GM19240 (cell line): ENCODE measurements around the gene MOB3B.
A peak's percentile ranks its signal among the peaks of the same experiment; 100 is the strongest.

Experiments used
- DNase-seq: peaks from one replicate; pipeline ENCODE4 v3.0.0; 2011; ENCODE audit warnings: low spot score; ENCODE audit not compliant: insufficient read length

The MOB3B gene

DNA sequence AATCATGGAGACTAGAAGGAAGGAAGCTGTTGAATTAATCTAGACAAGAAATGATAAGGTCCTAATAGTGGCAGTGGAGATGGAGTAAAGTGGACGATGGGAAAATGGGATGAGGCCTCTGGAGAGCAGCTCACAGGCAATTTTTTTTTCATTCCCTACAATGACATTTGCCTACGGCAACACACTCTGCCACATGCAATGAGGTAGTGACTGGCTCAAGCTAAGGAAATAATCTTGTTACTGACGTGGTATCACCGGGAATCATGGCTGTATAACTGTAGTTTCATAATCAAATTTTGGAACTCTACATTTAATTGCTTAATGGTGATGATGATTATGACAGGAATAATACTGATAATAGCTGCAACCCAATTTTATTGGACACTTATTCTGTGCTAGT lies 12.1 kb upstream of the MOB3B start:
- no peak for DNase-seq

DNA sequence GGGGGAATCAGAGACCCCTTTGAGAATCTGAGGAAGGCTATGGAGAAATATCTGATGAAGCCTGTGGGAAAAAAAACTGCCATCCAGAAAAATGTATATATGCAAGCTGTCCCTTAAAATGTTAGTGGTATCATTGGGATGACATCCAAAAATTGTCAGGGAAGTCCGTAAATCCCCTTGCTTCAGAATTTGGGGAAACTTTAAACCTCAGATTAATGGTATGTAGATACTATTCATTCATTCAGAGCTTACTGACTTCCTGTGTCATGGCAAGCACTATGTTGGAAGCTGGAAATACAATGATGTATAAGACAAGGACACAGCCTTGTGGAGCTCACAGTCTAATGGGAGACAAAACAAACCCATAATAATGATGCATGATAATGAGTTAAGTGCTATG lies 10.9 kb upstream of the MOB3B start:
- no peak for DNase-seq

DNA sequence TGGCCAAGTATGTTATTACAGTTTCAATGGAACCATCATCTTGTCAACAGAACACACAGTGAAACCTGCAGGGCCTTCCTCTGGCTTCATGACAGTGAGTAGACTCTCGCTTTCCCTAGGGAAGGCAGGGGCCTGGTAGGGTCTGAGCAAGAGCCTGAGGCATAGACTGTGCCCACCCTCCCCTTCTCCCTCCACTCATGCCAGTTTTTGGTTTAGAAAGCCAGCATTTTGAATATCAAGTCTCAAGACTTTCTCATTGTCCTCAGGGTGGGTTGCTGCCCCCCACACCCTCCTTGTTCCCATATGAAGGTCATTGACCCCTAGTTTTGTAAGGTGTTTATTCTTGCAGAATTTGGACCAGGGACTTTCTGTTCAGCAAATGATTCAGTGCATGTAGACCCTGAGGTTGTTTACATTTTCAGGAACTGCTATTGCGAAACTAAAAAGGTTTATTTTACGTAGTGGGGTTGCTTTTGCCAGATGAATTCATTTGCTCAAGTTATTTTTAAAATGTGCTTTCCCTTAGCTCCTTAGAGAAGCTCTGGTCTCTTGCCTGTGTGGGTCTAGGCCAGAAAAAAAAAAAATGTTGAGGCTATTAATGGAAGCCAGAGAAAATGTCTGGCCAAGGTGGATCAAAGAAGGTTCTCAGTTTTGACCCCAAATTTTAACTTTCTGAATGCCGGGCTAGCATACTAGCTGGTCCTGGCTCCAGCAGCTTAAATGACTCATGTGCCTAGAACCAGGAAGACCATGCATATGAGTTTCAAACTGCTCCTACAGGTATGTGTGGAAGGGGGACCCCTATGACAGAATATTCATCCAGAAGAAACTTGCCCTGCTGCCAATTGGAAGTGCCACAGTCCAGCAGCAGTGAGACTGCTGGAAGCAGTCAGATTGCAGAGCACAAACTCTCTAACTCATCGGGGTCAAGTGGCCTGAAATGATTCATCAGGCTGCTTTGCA lies 10.1 kb upstream of the MOB3B start:
- no peak for DNase-seq

DNA sequence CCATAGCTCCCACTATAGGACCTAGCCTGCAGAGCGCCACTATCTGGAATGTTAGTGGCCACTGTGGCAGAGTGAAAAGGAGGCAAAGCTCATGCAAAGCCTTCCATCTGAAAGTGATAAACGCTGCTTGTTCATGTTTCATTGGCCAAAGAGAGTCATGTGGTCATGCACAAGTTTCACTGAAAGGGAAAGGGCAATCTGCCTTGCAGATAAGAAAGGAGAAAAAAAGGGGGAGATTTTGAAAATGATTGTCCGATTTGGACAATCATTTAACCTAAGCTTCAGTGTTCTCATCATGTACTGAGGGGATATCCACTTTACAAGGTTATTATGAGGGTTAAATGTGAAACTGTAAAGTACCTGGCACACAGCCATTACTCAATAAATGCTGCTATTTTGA lies 9.0 kb upstream of the MOB3B start:
- no peak for DNase-seq

DNA sequence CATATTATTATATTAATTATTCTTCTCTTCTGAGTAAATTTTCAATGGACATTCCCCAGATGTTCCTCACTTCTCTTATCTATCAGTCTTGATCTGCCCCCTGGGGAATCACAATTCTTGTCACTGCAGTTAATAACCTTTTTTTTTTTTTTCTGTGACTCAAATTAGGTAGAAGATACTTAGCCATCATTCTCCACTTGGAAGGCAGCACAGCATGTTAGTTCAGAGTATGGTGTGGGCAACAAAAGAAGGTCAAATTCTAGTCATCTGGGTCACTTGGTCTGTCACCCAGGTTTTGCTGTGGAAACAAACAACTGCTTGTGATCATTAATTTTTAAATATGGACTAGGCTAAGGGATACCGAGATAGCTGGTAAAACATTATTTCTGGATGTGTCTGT lies 8.1 kb upstream of the MOB3B start:
- DNase-seq, result no peak

DNA sequence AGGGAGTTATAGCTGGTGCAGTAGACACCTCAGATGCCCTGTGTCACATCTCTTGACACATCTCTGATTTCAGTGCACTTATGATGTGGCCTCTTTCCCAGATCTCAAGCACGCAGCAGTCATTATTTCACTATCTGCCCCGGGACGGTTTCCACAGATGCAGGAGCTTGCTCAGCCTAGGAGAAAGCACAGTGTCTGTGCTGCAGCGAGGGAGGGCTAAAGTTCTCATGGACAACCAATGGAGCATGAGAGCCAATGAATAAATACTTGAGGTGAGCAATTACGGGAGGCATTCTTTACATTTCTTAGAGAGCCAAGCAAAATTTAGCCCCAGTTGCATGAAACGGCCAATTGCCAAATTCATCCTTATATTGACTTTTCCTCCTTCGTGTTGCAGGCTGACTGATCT lies 7.4 kb upstream of the MOB3B start:
- no peak for DNase-seq

DNA sequence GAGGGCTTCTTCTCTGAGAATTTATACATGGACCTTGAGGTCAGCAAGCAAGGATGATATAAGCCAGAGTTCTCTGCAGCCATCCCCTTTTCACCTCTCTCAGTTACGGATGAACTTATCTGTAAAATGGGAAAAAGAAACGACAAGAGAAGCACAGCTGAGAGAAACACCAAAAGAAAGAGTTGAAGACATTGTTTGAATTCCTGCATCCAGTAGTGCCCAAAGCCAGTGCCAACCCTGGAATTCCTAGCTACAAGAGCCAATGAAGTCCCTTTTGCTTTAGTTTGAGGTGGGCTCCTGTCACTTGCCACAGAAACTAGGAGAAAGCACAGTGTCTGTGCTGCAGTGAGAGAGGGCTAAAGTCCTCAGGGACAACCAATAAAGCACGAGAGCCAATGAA lies 6.6 kb upstream of the MOB3B start:
- no peak for DNase-seq

DNA sequence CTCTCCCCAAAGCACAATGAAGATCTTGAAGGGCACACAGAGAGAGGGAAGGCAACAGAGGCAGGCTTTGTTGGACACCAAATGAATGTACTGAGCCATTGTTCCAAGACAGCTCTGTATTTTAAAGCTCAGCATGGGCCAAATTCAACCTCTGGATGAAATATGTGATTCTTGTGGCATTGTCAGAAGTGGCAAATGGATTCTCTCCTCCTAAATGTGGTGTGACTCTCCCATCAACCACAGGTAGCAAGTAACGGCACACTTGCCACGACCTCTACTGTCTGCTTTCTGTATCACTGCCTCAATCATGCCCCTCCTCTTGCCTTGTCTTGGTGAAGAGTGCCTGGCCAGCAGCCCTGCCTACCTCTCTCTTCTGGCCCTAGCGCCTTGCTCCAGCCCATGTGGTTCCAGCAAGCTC lies 6.1 kb upstream of the MOB3B start:
- DNase-seq, result no peak

DNA sequence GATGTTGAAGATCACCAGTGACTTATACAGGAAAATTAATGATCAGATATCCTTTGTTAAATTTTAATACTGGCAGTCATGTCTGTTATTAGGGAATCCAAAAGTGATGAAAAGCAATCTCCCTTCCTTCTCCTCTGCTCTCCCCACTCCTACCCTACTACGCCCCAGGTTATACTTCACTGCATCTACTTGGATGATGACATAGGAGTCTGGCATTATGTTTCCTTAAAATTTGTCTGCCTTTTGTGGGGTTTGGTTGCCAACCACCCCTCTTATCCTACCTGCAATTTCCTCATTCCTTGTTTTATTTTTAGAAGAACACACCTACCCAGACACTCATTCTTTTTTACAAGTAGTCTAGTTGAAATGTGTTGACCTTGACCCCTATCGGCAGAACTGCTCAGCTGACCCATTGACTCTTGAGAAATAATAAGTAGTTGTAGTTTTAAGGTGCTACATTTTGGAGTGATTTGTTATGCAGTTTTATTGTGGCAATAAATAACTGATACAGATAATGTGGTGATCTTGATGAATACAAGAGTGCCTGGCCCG lies 5.1 kb upstream of the MOB3B start:
- no peak for DNase-seq

DNA sequence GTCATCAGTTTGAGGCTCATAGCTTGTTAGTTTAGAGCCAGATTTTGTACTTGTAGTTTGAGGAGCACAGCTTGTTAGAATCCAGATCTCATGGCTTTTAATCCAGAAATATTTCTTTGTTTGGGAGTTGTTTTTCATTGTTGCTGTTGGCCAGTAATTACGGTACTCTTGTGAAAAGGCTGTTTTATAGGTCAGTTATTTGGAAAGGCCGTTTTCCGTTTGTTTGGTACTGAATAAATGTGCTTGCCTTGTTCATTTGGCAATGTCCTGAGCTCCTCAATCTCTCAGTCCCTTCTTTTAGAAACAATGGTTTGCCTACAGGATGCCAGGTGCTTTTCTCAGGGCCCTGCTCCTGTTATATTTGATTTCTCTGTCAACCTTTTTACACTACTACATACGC lies 4.5 kb upstream of the MOB3B start:
- no peak for DNase-seq

DNA sequence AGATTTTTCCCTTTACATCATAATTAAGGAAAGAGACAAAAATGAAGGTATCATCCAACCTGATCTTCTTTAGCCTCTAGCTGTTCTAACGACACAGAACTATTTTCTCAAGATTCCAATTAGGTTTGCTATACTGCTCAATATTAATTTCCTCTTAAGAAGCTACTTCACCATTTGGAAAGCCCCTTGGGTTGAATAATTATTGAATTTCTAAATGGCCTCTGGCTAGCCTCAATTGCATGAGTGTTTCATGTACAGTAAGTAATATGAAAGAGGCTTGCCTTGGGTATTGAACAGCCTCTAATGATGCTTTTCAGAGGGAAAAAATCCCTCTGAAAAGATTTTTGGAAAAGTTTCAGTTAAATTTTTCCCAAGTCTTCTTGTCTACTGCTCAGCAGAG lies 3.7 kb upstream of the MOB3B start:
- no peak for DNase-seq

DNA sequence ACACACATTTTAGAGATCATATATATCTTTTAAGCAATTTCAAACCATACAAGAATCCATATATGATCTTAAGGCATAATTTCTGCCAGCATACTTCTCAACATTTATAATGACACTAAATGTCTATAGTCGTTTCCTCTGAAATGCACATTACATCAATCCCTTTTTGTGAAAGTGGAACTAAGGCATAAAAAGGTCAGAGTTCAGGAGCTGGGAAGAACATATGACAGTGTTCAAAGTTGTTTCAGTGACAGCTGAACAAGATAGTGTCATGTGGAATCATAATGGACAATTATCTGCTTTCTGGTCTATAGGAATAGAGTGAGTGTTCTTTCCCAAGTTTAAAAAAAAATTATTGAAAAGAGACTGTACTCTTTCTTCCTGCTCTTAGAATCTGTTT lies 2.4 kb upstream of the MOB3B start:
- no peak for DNase-seq

DNA sequence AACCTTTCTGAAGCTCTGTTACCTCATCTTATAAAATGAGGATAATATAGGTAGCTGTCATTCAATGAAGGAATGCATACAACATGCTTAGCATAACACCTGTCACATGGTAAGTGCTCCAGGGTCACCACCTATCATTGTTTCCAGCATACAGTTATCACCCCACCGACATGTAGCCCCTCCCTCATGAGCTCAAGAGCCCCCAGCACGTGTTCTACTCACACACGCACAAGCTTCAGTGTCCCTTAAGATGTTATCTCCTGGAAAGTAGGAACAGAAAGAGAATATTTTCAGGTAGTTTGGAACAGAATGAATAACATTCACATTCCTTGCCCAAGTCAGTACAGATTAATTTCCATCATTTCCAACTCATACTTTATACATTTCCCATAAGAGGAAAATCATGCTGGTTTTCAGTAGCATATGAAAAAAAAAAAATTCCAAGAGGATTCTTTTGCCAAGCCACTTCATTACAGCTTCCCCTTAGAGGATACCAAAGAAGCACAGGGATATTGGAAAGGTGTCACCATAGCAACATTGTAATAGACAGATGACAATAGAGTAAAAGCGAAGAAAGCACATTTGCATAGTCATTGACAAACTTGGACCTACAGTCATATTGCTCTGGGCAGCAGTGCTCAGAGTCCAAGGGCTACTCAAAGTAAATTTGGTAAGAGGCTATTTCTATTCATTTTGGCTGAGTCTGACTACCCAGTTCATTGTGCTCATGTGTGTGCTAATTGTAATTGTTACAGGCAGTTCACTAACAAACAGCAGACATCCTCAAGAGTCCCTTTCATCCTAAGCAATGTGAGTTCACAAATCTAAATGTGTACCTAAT lies 1.5 kb upstream of the MOB3B start:
- no peak for DNase-seq

DNA sequence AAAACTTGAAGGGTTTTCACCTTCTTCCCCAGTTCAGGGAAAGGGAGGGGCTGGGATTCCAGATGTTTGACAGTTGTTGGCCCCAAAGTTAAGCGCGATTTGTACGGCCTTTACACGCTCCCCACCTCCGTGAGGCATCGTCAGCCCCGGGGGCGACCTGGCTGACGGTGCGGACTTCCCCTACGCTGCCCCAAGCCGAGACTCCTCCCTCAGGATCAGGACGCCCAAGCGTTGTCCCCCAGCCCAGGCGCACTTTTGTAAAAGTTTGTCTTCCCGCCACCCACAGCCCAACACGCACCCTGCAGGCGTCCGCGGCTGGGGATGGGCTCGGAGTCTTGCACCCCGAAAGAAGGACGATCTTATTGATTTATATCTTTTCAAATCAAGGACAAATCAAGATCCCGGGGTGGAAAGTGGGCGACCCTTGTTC lies 713 bp downstream of the MOB3B start:
- peak; percentile 33 for DNase-seq

DNA sequence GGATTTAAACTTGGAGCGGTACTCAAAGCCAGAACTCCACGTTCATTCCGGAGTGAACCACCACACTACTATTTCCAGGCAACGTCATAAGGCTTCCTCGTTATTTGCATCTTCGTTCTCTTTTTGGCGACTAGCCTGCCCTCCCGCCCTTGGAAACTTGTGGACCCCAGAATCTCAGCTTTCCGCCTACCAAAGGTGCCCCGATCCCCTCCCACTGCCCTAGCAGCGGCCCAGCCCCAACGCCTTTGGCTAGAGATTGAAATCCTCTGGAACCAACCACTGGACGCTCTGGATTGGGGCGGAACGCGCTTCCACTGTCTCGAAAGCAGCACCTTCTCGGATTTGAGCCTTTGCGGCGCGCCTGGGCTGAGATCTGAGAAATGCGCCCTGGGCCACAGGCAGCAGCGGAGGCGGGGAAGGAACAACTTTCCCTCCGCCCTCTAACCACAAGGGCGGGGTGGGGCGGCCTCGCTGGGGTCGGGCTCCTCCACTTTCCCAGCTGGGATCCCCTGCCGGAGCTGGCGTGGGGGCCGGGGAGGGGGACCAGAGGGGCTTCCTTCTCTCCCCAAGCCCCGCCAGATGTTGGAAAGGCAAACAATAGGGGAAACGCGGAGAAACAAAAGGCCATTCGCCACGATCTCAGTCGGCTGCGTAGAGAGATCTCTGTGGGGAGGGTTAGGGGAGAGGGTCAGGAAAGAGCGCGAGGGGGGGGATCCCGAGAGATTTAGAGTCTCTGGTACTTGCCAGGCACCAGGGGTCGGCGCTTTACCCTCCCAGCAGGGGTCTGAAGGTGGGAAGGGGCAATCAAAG lies 1.3 kb downstream of the MOB3B start:
- DNase-seq, result peak; percentile 19

DNA sequence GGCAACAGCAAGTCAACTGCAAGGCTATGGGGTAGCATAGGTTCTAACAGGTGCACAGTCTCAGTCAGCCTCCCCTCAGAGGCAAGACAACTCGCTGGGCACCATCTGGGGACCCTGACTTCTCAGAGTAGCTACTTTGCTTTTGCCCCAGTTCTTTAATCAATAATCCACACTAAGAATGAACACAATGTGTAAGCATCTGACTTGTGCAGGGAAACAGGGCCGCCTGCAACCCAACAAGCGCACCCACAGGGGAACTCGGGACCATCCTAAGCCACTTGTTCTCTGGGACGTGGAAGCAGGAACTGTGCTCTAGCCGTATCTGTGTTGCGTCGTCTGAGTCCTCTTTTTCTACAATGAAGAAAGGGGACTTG lies 1.9 kb downstream of the MOB3B start:
- no peak for DNase-seq

DNA sequence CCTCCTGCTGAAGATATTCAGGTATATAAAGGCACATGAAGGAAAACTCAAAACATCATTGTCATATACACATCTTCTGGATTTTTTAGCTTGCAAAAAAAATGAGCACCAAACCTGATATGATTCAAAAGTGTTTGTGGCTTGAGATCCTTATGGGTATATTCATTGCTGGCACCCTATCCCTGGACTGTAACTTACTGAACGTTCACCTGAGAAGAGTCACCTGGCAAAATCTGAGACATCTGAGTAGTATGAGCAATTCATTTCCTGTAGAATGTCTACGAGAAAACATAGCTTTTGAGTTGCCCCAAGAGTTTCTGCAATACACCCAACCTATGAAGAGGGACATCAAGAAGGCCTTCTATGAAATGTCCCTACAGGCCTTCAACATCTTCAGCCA lies 5.4 kb downstream of the MOB3B start, which contains the start of gene IFNK:
TSS of gene IFNK (plus strand) at position 55 of the 400 bp plus-strand sequence. CDS start at position 102, 47 bp downstream.
- no peak for DNase-seq

DNA sequence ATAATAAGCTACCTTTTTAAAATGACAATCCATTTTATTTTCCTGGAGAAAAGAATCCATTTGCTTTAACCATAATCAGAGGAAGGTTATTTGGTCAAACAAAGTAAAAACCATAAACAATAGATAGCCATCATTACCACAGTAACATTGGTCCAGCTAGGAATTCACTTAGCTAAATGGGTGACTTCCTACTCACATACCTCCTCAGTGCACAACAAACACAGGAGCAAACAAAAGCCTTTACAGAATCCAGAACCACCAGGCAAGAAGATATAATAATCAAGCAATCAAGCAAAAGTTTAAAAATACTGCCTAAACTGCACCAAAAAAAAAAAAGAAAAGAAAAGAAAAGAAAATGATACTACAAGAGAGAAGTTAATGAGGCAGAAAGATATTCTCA lies 6.5 kb downstream of the MOB3B start:
- no peak for DNase-seq

DNA sequence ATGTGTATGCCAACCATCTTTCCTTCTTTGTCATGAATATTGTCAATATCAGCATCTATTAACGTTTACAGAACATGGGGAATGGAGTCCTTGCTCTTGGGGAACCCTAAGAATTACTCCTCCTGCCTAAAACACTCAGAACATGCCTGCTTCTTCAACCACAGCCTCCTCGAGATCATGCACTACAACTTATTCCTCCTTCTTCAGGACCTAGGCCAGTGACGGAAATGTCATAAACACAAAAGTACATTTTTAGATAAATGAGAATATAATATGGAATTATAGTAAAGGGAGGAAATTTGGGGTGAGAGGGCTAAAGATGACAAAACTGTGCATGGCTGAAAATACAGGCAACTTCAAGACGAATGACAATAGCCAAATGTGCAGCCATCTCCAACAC lies 8.6 kb downstream of the MOB3B start:
- DNase-seq, result no peak

DNA sequence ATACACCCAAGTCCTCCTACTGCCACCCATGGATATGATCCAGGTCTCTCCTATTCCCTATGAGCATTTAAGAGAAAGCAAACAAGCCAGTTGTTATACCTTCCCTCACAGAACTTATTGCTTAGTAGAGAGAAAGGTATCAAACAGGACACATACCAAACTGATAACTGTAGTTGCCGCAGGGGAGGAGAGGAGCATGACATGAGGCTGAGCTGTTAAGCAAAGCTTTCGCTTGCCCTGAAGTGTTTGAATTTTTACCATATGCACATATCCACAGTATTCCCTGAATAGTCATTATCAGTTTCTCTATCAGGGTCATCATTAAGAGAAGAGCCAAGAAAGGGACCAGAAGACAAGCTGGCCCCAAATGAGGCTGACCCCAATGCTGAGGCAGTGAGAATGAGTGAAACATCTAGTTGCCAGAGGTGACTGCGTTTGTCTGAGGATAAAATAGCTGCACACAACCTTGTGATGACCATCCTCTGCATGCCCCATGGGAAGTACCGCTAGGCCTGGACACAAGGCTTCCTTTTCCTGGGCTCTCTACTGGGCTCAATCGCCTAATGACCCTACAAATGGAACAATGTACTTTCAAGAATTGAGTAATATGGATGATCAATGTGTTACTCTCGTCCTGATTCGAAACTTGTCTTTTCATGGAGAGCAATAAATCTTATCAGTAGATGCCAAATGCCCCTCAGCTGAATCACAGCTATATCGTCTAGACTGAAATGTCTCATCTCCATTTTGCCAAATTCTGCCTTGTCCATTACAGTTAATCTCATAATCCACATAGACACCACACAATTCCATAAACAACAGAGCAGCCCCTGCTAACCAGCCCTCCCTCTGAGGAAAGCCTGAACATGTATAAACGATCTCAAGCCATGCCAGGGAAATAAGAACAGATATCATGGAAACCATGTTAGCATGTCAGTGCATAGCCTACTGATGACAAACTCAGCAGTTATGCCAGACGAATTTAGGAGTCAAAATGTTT lies 9.8 kb downstream of the MOB3B start:
- DNase-seq, result no peak
